MG63 (cell line): Measurements from ENCODE around the gene PLCD1. TPM values are rescaled to one million over a fixed set of nuclear protein-coding genes. Genes with fewer than 3 reads are reported as not detected.
"Not testable (repeated sequence)": the region's sequence is repeated elsewhere in the genome, so short reads cannot be mapped to it uniquely, and the experiment has no call there.

Source experiments
- DNase-seq: peaks from one replicate; pipeline ENCODE4 v3.0.0-alpha.2; 2020
- H3K27me3 ChIP-seq: fragments of 250-450 bp; sonication (Bioruptor Pico); 2 replicates; pipeline ENCODE4 v1.5.1; 2020; ENCODE audit warnings: mild to moderate bottlenecking, moderate library complexity
- H3K36me3 ChIP-seq: fragments of 250-450 bp; sonication (Bioruptor Pico); 2 replicates; pipeline ENCODE4 v1.5.1; 2020; ENCODE audit warnings: mild to moderate bottlenecking, moderate library complexity
- H3K4me3 ChIP-seq: fragments of 250-450 bp; sonication (Bioruptor Pico); 2 replicates; pipeline ENCODE4 v1.5.1; 2020; ENCODE audit warnings: mild to moderate bottlenecking, moderate library complexity
- H3K9me3 ChIP-seq: fragments of 250-450 bp; sonication (Bioruptor Pico); 2 replicates; pipeline ENCODE4 v1.5.1; 2020; ENCODE audit warnings: mild to moderate bottlenecking, moderate library complexity
- total RNA-seq: library from RNA; depleted of rRNA; stranded (reverse); fragments of >200 nt; shearing (Covaris generic); gene quantifications from 2 replicates; pipeline ENCODE4 v1.2.3, GENCODE V29; 2014; ENCODE audit warnings: low replicate concordance

Gene PLCD1
- total RNA-seq, 1 experiment from 2014 or later, result 0.13 TPM

DNA sequence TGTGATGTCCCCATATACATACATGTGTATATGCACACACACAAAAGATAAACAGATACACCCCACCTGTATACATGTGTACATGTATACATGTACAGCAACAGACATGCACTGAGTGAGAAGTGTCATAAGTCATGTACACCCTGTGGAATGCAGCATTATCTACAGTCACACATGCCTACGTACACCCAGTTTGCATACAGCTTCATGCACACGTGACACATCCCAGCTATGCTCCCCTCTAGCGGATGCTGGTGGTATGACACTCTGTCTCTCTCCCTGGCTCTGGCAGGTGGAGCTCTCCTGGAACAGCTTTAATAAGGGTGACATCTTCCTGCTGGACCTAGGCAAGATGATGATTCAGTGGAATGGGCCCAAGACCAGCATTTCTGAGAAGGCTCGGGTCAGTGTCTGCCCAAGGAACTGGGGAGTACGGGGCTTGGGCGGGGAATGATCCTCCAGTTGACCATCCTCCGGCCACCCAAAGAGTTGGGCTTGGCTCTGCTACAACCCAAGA, 32.6 kb downstream of the PLCD1 start:
- no peaks in the 10 kb centered on the region for H3K9me3 ChIP-seq
- peak; percentile 49 for DNase-seq
- H3K4me3 ChIP-seq, result no peak overlapping the region
- no peaks in the 10 kb centered on the region for H3K27me3 ChIP-seq
- H3K36me3 ChIP-seq, result no peaks in the 10 kb centered on the region; the same call in 1 of the 2 replicates

GRCh38 chr3:37995652-37996641, 33.5 kb downstream of the PLCD1 start:
- H3K36me3 ChIP-seq, result no peaks in the 10 kb centered on the region; the same call in 1 of the 2 replicates
- H3K9me3 ChIP-seq, result no peaks in the 10 kb centered on the region
- no peak for DNase-seq
- no peaks in the 10 kb centered on the region for H3K27me3 ChIP-seq
- no peak overlapping the region for H3K4me3 ChIP-seq

- peak overlapping the region; percentile 59 for H3K4me3 ChIP-seq
- no peak for DNase-seq
These were observed 34.8 kb downstream of the PLCD1 start for GRCh38 chr3:37994639-37994972.

GRCh38 chr3:37993820-37994638, 35.4 kb downstream of the PLCD1 start:
- Histone ChIP-seq H3K27me3 (no peaks in the 10 kb centered on the region), H3K36me3 (no peaks in the 10 kb centered on the region; the same call in 1 of the 2 replicates), H3K4me3 (peak overlapping the region; percentile 59), H3K9me3 (no peaks in the 10 kb centered on the region)
- peak; percentile 86 for DNase-seq

More at GRCh38 chr3:37994639-37994972, 34.8 kb downstream of the PLCD1 start:
- Histone ChIP-seq H3K36me3 (no peaks in the 10 kb centered on the region; the same call in 1 of the 2 replicates), H3K9me3 (no peaks in the 10 kb centered on the region), H3K27me3 (no peaks in the 10 kb centered on the region)

DNA sequence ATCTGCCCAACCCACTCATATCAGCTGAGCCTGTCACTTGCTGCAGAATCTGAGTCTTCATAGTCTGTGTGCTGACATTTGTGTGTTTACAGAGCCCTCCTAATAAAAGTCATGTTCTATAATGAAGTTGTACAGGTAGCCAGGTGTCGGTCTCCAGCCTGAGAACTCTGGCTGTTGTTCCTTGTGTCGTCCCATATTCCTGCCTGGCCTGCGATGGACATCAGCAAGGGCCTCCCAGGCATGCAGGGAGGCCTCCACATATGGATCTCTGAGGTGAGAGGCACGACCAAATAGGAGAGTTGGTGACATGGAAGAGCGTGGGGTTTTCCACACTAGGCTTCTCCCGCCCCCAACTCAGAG, 36.0 kb downstream of the PLCD1 start:
- Histone ChIP-seq H3K4me3 (peak overlapping the region; percentile 59), H3K9me3 (no peaks in the 10 kb centered on the region), H3K36me3 (no peaks in the 10 kb centered on the region; the same call in 1 of the 2 replicates), H3K27me3 (no peaks in the 10 kb centered on the region)
- DNase-seq, result no peak

GRCh38 chr3:37993067-37993455, 36.4 kb downstream of the PLCD1 start:
- Histone ChIP-seq H3K36me3 (no peaks in the 10 kb centered on the region; the same call in 1 of the 2 replicates), H3K27me3 (no peaks in the 10 kb centered on the region), H3K4me3 (no peak overlapping the region), H3K9me3 (no peaks in the 10 kb centered on the region)
- DNase-seq, result no peak

DNA sequence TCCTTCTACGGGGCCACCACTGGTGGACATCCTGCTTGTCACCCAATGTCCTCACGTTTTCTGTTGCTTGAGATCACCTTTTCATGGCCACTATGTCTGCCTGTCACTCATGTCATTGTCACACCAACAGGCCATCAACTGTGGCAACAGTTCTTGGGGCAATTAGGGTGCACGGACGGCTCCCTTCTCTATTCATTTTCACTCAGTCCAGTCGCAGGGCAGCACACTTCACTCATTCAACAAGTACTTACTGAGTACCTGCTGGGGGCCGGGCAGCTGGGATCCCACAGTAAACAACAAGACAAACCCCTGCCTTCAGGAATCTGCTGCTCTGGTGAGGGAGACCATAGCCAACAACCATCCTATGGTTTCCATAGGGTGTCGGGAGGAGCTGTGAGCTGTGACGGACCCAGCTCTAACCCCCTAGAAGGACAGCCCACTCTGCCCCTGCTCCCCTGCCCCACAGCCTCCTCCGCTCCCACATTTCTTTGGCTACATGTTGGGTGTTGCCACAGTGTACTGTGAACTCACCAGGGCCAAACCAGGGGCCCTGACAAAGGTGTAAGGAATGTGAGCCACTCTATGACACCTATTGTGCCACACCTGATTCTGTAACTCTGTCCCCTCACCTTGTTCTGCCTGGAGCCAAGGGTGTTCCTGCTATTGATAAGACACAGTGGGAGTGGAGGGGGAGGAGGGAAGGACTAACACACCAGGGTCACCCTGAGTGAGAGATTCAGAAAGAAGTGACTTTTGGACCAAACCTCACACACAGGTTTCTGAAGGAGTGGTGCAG, 37.0 kb downstream of the PLCD1 start:
- no peaks in the 10 kb centered on the region; the same call in 1 of the 2 replicates for H3K36me3 ChIP-seq
- H3K27me3 ChIP-seq, result no peaks in the 10 kb centered on the region
- no peak for DNase-seq
- H3K4me3 ChIP-seq, result no peak overlapping the region
- H3K9me3 ChIP-seq, result no peaks in the 10 kb centered on the region

GRCh38 chr3:37991823-37992222, 37.6 kb downstream of the PLCD1 start:
- H3K9me3 ChIP-seq, result no peaks in the 10 kb centered on the region
- no peak for DNase-seq
- no peaks in the 10 kb centered on the region; the same call in 1 of the 2 replicates for H3K36me3 ChIP-seq
- no peak overlapping the region for H3K4me3 ChIP-seq
- no peaks in the 10 kb centered on the region for H3K27me3 ChIP-seq

DNA sequence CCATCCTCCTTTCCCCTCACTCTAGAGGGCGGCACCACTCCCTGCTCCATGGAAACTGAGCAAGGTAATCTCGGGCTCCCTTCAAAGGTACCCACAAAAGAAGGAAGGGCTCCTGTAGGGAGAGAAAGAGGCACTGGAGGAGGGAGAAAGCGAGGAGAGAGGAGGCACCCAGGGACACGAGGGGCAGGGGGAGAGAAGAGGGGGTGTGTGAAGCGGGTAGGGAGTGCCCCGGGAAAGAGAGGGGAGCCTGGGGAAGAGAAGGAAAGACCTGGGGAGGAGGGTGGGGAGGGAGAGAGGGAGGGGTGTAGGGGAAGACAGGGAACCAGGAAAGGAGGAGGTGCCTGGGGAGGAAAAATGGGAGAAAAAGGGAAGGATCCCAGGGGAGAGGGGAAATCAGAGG, 38.3 kb downstream of the PLCD1 start:
- DNase-seq, result no peak
- H3K4me3 ChIP-seq, result no peak overlapping the region

DNA sequence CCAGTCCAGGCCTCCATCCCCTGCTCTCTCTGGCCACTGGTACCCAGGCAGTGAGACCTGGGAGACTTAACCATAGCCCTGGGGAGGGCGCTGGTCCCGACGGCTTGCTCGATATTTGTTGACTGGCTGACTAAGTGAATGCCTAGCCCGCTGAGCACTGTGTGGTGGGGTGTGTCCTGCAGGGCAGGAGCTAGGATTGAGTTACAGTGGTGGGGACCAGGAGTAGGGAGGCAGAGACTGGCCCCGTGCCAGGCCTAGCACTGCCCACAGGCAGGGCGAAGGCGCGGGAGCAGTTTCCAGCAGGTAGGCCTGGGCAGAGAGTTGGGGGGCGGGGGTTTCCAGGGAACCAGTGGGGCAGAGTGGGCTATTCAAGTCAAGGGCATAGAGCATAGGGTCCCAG, 38.9 kb downstream of the PLCD1 start, which contains the start of gene VILL:
Gene VILL, plus strand, starts transcription at position 260 of the 400 bp plus-strand sequence. CDS start 2,887 bp downstream, outside the sequence.
- no peak for DNase-seq

More for the DNA sequence above, 38.3 kb downstream of the PLCD1 start:
- Histone ChIP-seq H3K27me3 (no peaks in the 10 kb centered on the region), H3K36me3 (no peaks in the 10 kb centered on the region), H3K9me3 (no peaks in the 10 kb centered on the region)

DNA sequence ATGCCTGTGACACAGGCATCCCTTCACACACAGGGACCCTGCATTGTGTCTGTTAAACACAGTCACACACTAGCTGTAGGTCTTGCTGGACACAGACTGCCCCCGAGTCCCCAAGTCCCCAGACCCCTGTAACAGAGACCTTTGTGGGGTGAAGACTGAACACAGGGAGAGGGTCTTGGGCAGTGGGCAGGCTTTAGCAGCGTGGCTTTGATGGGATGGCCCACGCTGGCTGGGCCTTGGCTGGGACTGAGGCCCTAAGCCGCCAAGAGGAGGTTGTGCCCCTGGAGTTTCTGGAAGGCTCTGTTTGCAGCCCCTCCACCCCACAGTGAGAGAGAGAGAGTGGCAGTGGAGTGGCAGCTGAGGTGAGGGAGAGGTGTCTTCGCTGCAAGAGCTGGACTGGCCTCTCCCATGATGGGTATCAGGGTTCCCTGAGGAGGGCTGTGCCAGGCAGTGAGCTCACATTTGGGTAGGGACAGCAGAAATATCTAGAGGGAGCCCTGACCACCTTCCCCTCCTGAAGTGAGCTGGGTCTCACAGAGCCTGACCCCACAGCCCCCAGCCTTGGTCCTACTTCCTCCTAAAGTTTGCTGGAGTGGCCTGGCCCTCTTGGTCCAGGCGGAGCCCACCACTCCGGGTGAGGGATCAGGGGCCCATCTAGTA, 39.5 kb downstream of the PLCD1 start:
- DNase-seq, result no peak
- Histone ChIP-seq H3K36me3 (no peaks in the 10 kb centered on the region), H3K4me3 (no peak overlapping the region)

More for the DNA sequence above, 38.9 kb downstream of the PLCD1 start, which contains the start of gene VILL:
- H3K4me3 ChIP-seq, result no peak within 1 kb of the TSS
- no peaks in the 10 kb centered on the region for H3K36me3 ChIP-seq
- H3K27me3 ChIP-seq, result no peaks in the 10 kb centered on the region
- H3K9me3 ChIP-seq, result no peaks in the 10 kb centered on the region

GRCh38 chr3:37988931-37989525, 40.4 kb downstream of the PLCD1 start:
- Histone ChIP-seq H3K4me3 (no peak overlapping the region), H3K9me3 (no peaks in the 10 kb centered on the region), H3K27me3 (no peaks in the 10 kb centered on the region), H3K36me3 (no peaks in the 10 kb centered on the region)
- no peak for DNase-seq

More for the DNA sequence above, 39.5 kb downstream of the PLCD1 start:
- Histone ChIP-seq H3K9me3 (no peaks in the 10 kb centered on the region), H3K27me3 (no peaks in the 10 kb centered on the region)

- not testable (repeated sequence) for H3K36me3 ChIP-seq, H3K27me3 ChIP-seq, DNase-seq, H3K4me3 ChIP-seq, H3K9me3 ChIP-seq
These were observed 41.1 kb downstream of the PLCD1 start for GRCh38 chr3:37988376-37988775.

- Histone ChIP-seq H3K4me3 (no peak overlapping the region), H3K27me3 (no peaks in the 10 kb centered on the region), H3K36me3 (no peaks in the 10 kb centered on the region), H3K9me3 (no peaks in the 10 kb centered on the region)
- DNase-seq, result no peak
These were observed 41.7 kb downstream of the PLCD1 start for GRCh38 chr3:37987751-37988179.

- Histone ChIP-seq H3K4me3 (no peak overlapping the region), H3K36me3 (no peaks in the 10 kb centered on the region)
- DNase-seq, result no peak
These were observed 42.1 kb downstream of the PLCD1 start for GRCh38 chr3:37987315-37987697.

More at GRCh38 chr3:37987315-37987697, 42.1 kb downstream of the PLCD1 start:
- H3K9me3 ChIP-seq, result no peaks in the 10 kb centered on the region
- no peaks in the 10 kb centered on the region for H3K27me3 ChIP-seq
